ENCODE data around the gene BRD9. TPM values are rescaled to one million over a fixed set of nuclear protein-coding genes. Genes with fewer than 3 reads are reported as not detected.

The BRD9 gene
- total RNA-seq, 1 experiment from 2014 or later: 48.9 TPM

DNA sequence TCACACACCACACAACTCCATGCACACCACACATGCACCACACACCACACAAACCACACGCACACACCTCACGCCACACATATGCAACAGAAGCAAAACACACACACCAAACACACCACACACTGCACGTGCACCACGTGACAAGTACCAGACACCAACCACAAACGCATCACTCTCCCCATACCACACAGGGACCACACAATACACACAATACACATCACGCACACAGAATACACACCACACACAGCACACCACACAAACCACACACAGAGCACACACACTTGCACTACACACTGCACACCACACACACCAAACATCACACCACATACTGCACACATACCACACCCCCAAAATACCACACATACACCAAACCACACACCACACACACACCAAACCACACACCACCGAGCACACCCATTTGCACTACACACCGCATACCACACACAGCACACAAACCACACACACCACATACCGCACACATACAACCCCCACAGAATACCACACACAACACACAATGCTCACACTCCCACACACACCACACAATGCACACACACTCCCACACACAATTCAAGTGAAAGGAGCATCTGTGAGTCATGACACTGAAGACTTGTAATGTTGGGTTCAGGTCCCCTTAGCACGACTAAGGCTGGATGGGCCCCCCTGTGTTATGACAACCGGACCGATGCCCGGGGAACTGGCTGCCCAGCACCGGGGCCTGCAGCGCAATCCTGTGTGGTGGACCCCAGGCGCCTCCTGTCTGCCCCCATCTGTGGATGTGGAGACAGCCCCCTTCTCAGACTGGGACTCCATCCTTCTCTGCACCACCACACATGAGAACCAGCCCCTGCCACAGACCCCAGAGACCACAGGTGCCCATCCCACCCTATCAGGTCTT lies 35.8 kb downstream of the BRD9 start:
- Mint-ChIP-seq H3K27me3 (ENCODE audit: insufficient read depth, unreplicated experiment) (peaks cover 11% of the 10 kb centered on the region), H3K4me1 (ENCODE audit: insufficient read depth, unreplicated experiment) (no peaks in the 10 kb centered on the region), H3K27ac (ENCODE audit: low read depth, unreplicated experiment) (no peak overlapping the region), H3K36me3 (ENCODE audit: insufficient read depth, unreplicated experiment) (no peaks in the 10 kb centered on the region), H3K4me3 (ENCODE audit: unreplicated experiment) (no peak overlapping the region), H3K9me3 (ENCODE audit: unreplicated experiment) (no peaks in the 10 kb centered on the region)
- ChIA-PET POLR2A (no interaction called here), CTCF (no interaction called here)
- BruUV-seq (replicated peaks): no TSS peak
- intact Hi-C loops (cut with micrococcal nuclease): loop anchor here (10.0 kb wide), 1 partner anchor 182 kb away; no protein-coding TSS in a partner anchor
- DNase-seq (ENCODE audit: unreplicated experiment): no peak
- TF ChIP-seq, protein P1, sequence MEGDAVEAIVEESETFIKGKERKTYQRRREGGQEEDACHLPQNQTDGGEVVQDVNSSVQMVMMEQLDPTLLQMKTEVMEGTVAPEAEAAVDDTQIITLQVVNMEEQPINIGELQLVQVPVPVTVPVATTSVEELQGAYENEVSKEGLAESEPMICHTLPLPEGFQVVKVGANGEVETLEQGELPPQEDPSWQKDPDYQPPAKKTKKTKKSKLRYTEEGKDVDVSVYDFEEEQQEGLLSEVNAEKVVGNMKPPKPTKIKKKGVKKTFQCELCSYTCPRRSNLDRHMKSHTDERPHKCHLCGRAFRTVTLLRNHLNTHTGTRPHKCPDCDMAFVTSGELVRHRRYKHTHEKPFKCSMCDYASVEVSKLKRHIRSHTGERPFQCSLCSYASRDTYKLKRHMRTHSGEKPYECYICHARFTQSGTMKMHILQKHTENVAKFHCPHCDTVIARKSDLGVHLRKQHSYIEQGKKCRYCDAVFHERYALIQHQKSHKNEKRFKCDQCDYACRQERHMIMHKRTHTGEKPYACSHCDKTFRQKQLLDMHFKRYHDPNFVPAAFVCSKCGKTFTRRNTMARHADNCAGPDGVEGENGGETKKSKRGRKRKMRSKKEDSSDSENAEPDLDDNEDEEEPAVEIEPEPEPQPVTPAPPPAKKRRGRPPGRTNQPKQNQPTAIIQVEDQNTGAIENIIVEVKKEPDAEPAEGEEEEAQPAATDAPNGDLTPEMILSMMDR (IDR thresholded peaks at IDR 0.05; ENCODE audit: unreplicated experiment): no peak

DNA sequence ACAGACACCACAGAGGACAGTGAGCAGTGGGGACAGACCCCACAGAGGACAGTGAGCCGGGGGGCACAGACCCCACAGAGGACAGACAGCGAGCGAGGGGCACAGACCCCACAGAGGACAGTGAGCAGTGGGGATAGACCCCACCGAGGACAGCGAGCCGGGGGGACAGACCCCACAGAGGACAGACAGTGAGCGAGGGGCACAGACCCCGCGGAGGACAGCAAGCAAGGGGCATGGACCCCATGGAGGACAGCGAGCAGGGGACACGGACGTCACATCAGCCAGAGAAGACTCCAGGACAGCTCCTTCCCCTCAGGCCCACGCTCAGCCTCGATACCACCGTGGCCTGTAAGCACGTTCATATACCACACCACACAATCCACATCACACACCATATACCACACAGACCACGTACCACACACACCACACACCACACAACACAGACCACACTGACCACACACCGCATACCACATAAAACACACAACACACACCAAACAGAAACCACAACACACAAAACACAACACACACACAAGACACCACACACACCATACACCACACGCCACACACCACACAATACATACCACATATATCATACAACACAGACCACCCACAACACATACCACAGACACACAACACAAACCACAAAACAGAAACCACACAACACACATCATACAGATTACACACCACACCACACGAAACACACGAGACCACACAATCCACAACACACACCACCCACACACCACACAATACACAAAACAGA lies 36.6 kb downstream of the BRD9 start:
- Mint-ChIP-seq H3K27ac (ENCODE audit: low read depth, unreplicated experiment) (no peak overlapping the region), H3K4me1 (ENCODE audit: insufficient read depth, unreplicated experiment) (no peaks in the 10 kb centered on the region), H3K36me3 (ENCODE audit: insufficient read depth, unreplicated experiment) (no peaks in the 10 kb centered on the region), H3K4me3 (ENCODE audit: unreplicated experiment) (no peak overlapping the region), H3K9me3 (ENCODE audit: unreplicated experiment) (no peaks in the 10 kb centered on the region), H3K27me3 (ENCODE audit: insufficient read depth, unreplicated experiment) (peaks cover 19% of the 10 kb centered on the region)
- ChIA-PET CTCF (no interaction called here), POLR2A (no interaction called here)
- TF ChIP-seq, protein P1 (IDR thresholded peaks at IDR 0.05; ENCODE audit: unreplicated experiment): no peak
- no peak for DNase-seq (ENCODE audit: unreplicated experiment)
- BruUV-seq (replicated peaks): no TSS peak
- intact Hi-C loops (cut with micrococcal nuclease): loop anchor here (10.0 kb wide), 1 partner anchor 181 kb away; no protein-coding TSS in a partner anchor

DNA sequence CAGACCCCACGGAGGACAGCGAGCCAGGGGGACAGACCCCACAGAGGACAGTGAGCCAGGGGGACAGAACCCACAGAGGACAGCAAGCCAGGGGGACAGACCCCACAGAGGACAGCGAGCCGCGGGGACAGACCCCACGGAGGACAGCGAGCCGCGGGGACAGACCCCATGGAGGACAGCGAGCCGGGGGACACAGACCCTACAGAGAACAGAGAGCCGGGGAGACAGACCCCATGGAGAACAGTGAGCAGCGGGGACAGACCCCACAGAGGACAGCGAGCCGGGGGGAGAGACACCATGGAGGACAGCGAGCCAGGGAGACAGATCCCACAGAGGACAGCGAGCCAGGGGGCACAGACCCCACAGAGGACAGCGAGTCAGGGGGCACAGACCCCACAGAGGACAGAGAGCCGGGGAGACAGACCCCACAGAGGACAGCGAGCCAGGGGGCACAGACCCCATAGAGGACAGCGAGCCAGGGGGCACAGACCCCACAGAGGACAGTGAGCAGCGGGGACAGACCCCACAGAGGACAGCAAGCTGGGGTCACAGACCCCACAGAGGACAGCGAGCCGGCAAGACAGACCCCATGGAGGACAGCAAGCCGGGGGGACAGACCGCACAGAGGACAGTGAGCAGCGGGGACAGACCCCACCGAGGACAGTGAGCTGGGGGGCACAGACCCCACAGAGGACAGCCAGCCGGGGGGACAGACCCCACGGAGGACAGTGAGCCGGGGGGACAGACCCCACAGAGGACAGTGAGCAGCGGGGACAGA lies 37.4 kb downstream of the BRD9 start:
- TF ChIP-seq, protein P1 (IDR thresholded peaks at IDR 0.05; ENCODE audit: unreplicated experiment): no peak
- Mint-ChIP-seq H3K4me3 (ENCODE audit: unreplicated experiment) (no peak overlapping the region), H3K36me3 (ENCODE audit: insufficient read depth, unreplicated experiment) (no peaks in the 10 kb centered on the region), H3K4me1 (ENCODE audit: insufficient read depth, unreplicated experiment) (no peaks in the 10 kb centered on the region), H3K27ac (ENCODE audit: low read depth, unreplicated experiment) (no peak overlapping the region), H3K27me3 (ENCODE audit: insufficient read depth, unreplicated experiment) (peaks cover 20% of the 10 kb centered on the region), H3K9me3 (ENCODE audit: unreplicated experiment) (no peaks in the 10 kb centered on the region)
- ChIA-PET POLR2A (no interaction called here), CTCF (no interaction called here)
- intact Hi-C loops (cut with micrococcal nuclease): loop anchor here (10.0 kb wide), 1 partner anchor 180 kb away; no protein-coding TSS in a partner anchor
- BruUV-seq (replicated peaks): no TSS peak
- DNase-seq (ENCODE audit: unreplicated experiment): no peak
